Mesothelial cell of epicardium (in vitro differentiated cells): ENCODE measurements around the gene ZNF48. TPM values are rescaled to one million over a fixed set of nuclear protein-coding genes. Genes with fewer than 3 reads are reported as not detected.
"Not testable (repeated sequence)": the region's sequence is repeated elsewhere in the genome, so short reads cannot be mapped to it uniquely, and the experiment has no call there.

Experiments
- DNase-seq, 2 experiments: peaks; one replicate each; pipeline ENCODE4 v3.0.0; 2021; ENCODE audit warnings: low spot score in 2 of 2; ENCODE audit not compliant: unreplicated experiment in 2 of 2
- H3K27ac Mint-ChIP-seq: 2 replicates; pipeline ENCODE4 v1.8.0; 2021; ENCODE audit warnings: mixed read lengths
- H3K27me3 Mint-ChIP-seq: 2 replicates; pipeline ENCODE4 v1.8.0; 2021; ENCODE audit warnings: low read depth, mixed read lengths
- H3K36me3 Mint-ChIP-seq: 2 replicates; pipeline ENCODE4 v1.8.0; 2021; ENCODE audit warnings: mixed read lengths
- H3K4me1 Mint-ChIP-seq: 2 replicates; pipeline ENCODE4 v1.8.0; 2021; ENCODE audit warnings: mixed read lengths
- H3K4me3 Mint-ChIP-seq: 2 replicates; pipeline ENCODE4 v1.8.0; 2021; ENCODE audit warnings: mild to moderate bottlenecking, moderate library complexity, mixed read lengths
- H3K9me3 Mint-ChIP-seq: 2 replicates; pipeline ENCODE4 v1.8.0; 2021; ENCODE audit warnings: mixed read lengths
- total RNA-seq: library from RNA; stranded (reverse); gene quantifications from 3 replicates; pipeline ENCODE4 v1.2.1, GENCODE V29; 2021
- TF ChIP-seq, protein P1 (sequence below): fragments of 200-600 bp; sonication (generic); IDR thresholded peaks from one replicate; pipeline ENCODE4 v1.5.0; 2021; ENCODE audit warnings: antibody characterized with exemption; ENCODE audit not compliant: unreplicated experiment

ZNF48 gene
- total RNA-seq, 1 donor from 2014 or later, result 24.2 TPM

DNA sequence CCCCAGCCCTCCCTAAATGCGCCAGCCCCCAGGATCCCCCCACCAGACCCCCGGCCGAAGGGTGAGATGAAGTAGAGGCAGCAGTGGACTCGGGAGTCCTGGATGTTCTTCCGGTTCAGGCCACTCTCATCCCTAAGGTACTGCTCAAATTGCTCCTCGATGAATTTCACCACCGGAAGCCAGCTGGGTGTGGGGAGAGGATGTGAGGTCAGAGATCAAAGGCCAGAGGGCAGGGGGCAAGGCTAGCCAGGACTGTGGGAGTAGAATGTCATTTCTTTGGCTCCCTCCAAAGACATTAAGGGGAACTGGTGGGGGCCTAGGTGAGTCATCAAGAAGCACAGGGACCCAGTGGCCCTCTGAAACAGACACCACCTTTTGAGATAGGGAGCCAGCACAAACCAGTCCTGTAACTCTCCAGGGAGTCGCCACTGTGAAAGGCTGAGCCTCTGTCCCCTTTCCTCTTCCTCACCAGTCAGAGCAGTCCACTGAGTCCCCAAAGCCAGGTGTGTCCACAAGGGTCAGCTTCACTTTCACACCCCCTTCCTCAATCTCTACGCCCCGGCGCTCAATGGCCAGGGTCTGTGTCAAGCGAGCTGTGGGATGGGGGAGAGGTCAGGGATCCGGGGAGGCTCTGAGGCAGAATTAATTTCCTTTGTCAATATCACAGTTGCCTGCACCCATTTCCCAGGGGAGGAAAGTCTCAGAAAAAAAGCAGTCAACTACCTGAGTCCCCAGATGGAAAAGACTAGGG is 13.8 kb upstream of the ZNF48 start:
- Mint-ChIP-seq H3K9me3 (no peaks in the 10 kb centered on the region), H3K27me3 (no peaks in the 10 kb centered on the region), H3K4me3 (no peak overlapping the region), H3K36me3 (peaks cover 2% of the 10 kb centered on the region), H3K4me1 (peaks cover 17% of the 10 kb centered on the region), H3K27ac (no peak overlapping the region)
- TF ChIP-seq, protein P1, sequence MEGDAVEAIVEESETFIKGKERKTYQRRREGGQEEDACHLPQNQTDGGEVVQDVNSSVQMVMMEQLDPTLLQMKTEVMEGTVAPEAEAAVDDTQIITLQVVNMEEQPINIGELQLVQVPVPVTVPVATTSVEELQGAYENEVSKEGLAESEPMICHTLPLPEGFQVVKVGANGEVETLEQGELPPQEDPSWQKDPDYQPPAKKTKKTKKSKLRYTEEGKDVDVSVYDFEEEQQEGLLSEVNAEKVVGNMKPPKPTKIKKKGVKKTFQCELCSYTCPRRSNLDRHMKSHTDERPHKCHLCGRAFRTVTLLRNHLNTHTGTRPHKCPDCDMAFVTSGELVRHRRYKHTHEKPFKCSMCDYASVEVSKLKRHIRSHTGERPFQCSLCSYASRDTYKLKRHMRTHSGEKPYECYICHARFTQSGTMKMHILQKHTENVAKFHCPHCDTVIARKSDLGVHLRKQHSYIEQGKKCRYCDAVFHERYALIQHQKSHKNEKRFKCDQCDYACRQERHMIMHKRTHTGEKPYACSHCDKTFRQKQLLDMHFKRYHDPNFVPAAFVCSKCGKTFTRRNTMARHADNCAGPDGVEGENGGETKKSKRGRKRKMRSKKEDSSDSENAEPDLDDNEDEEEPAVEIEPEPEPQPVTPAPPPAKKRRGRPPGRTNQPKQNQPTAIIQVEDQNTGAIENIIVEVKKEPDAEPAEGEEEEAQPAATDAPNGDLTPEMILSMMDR, result no peak
- DNase-seq, result no peak

- H3K9me3 Mint-ChIP-seq, result no peaks in the 10 kb centered on the region
- H3K27ac Mint-ChIP-seq, result no peak within 1 kb of the TSS
- H3K36me3 Mint-ChIP-seq, result peaks cover 2% of the 10 kb centered on the region
- H3K4me3 Mint-ChIP-seq, result no peak within 1 kb of the TSS
- no peak for DNase-seq
- H3K27me3 Mint-ChIP-seq, result no peaks in the 10 kb centered on the region
- TF ChIP-seq, protein P1, result no peak
- peaks cover 14% of the 10 kb centered on the region for H3K4me1 Mint-ChIP-seq
These were observed 12.9 kb upstream of the ZNF48 start, which contains the start of gene SEPTIN1 for GRCh38 chr16:30382111-30382881. Gene SEPTIN1 (minus strand): TSS chr16:30382561. CDS start chr16:30382542, 19 bp downstream.

DNA sequence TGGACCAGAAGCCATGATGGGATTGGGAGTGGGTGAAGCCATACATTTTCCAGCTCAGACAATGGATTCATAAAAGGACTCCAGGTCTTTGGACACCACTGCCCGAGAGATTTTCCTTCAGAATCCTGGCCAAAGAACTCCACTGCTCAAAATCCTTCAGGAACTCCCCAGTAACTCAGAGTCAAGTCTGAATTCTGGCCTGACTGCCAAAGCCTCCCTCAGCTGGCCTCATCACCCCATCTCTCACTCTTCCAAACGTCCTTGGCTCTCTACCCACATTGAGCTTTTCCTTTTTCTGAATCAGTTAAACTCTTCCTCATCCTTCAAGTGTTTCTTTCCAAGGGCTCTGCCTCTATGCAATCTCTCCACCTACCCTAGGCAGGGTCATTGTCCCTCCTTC is 11.7 kb upstream of the ZNF48 start:
- TF ChIP-seq, protein P1, result no peak
- DNase-seq, result no peak
- H3K27ac Mint-ChIP-seq, result peak overlapping the region; percentile 18
- peaks cover 2% of the 10 kb centered on the region for H3K36me3 Mint-ChIP-seq
- no peaks in the 10 kb centered on the region for H3K9me3 Mint-ChIP-seq
- peaks cover 4% of the 10 kb centered on the region for H3K4me1 Mint-ChIP-seq
- no peaks in the 10 kb centered on the region for H3K27me3 Mint-ChIP-seq
- no peak overlapping the region for H3K4me3 Mint-ChIP-seq

DNA sequence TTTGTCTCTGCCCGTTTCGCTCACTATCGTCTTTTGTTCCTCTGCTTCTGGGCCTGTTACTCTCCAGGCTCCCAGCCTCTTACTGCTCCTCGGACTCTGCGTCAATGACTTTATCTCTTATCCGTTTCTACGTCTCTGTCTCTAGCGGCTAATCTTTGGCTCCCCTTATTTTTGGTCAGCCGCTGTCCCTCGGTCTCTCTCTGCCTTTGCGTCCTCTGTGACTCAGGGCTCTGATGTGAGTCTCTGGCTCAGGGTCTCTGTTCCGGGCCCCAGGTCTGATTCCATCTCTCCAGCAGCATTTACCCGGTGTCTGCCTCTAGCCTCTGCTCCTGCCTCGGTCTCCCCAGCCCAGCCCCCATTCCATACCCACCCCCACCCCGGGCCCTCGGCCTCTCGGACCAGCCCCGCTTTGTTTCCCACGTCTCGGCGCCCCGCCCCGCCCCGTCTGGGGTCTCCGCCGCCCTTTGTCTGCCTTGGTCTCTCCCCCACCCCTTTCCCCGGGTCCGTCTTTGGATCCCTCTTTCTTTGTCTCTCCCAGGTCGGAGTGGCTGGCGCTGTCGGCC is 547 bp upstream of the ZNF48 start:
- H3K4me3 Mint-ChIP-seq, result peak overlapping the region; percentile 95
- peak overlapping the region; percentile 96 for H3K27ac Mint-ChIP-seq
- TF ChIP-seq, protein P1, result no peak
- peak in 1 of 2 experiments; percentile 74 for DNase-seq
- H3K9me3 Mint-ChIP-seq, result no peaks in the 10 kb centered on the region
- no peaks in the 10 kb centered on the region for H3K27me3 Mint-ChIP-seq
- H3K36me3 Mint-ChIP-seq, result peaks cover 4% of the 10 kb centered on the region
- peaks cover 24% of the 10 kb centered on the region for H3K4me1 Mint-ChIP-seq

DNA sequence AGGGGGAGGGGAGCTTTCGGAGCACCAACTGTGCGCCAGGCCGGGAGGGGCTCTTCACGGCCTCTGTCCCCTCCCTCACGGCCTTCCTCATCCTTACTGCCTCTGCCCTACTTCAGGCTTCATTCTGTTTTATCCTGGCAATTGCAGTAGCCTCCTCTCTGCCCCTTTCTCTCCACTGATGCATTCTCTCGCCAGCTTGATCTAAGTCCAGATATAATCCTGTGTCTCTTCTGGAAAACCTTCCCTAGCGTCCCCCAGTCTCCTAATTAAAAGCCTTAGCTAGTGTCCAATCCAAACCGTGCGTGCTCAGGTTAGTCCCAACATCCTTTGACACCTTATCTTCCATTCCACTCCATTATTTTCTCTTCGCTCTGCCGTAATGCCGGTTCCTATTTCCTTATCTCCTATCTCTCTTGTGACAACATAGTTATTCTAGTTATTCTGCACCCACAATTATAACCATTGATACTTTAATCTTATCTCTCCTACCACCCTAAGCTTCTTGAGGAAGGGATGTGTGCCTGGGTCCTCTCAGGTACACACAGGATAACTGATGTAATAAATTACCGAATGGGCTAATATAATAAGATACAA is 869 bp downstream of the ZNF48 start:
- Mint-ChIP-seq H3K27me3 (no peaks in the 10 kb centered on the region), H3K36me3 (peaks cover 4% of the 10 kb centered on the region), H3K9me3 (no peaks in the 10 kb centered on the region), H3K27ac (peak overlapping the region; percentile 82), H3K4me3 (peak overlapping the region; percentile 77), H3K4me1 (peaks cover 30% of the 10 kb centered on the region)
- TF ChIP-seq, protein P1, result no peak
- no peak for DNase-seq

- Mint-ChIP-seq H3K4me1 (peaks cover 33% of the 10 kb centered on the region), H3K27ac (peak overlapping the region; percentile 32), H3K4me3 (peak overlapping the region; percentile 77)
- H3K27me3 Mint-ChIP-seq, DNase-seq, H3K36me3 Mint-ChIP-seq, H3K9me3 Mint-ChIP-seq: not testable (repeated sequence)
These were observed 1.4 kb downstream of the ZNF48 start for GRCh38 chr16:30396627-30397026.
